Measurements from ENCODE around the gene RAC2.
A peak's percentile ranks its signal among the peaks of the same experiment; 100 is the strongest.
"Not testable (repeated sequence)": the region's sequence is repeated elsewhere in the genome, so short reads cannot be mapped to it uniquely, and the experiment has no call there.

The RAC2 gene

DNA sequence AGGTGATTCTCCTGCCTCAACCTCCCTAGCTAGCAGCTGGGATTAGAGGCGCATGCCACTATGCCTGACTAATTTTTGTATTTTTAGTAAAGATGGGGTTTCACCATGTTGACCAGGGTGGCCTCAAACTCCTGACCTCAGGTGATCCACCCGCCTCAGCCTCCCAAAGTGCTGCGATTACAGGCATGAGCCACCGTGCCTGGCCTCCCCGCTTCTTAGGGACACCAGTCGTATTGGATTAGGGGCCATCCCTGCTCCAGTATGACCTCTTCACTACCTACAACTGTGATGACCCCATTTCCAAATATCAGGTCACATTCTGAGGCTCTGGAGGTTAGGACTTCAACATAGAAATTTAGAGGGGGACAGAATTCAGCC is 42.6 kb downstream of the RAC2 start:
- not testable (repeated sequence) for DNase-seq

DNA sequence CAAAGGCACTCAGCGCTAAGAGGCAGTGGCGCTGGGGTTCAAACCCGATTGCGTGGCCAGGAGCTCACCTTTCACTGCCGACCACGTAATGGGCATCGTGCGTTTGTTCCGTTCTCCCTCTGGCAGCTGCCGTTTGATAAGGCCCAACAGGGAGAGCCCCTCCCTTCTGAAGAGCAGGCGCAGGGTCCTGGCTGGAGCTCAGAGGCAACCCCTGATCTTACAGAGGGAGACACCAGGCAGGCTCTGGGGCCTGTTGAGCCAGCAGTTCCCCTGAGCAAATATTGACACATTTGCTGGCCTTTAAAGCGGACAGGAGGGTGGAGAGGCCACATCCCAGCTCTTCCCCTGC is 44.3 kb downstream of the RAC2 start:
- DNase-seq: no peak

DNA sequence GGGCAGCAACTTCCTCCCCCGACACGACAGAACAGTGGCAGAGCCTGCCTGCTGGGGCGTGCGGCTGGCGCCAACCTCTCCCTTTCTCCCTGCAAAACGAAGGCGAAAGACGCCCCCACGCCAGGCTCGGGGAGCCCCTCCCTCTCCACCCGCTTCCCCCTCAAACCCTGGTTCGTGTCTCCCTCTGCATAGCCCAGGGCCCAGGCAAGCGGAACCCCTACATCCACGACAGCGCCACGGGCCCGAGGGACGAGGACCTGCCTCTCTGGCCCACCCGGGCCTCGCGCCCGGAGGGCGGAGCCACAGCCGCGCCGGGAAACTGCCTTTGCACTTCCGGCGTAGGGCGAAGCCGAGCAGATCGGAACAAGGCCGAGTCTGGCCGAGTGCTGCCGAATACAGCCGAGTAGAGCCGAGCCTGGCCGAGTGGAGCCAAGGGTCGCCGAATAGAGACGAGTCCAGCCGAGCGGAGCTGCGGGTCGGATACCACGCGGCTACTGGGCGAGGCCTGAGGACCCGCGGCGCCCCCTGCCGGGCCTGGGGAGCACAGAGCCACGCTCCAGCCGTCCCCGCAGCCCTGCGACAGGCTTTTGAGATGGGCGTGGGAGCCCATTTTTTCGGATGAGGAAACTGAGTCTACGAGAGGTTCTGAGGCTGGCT is 44.8 kb downstream of the RAC2 start:
- DNase-seq: peak; percentile 70

DNA sequence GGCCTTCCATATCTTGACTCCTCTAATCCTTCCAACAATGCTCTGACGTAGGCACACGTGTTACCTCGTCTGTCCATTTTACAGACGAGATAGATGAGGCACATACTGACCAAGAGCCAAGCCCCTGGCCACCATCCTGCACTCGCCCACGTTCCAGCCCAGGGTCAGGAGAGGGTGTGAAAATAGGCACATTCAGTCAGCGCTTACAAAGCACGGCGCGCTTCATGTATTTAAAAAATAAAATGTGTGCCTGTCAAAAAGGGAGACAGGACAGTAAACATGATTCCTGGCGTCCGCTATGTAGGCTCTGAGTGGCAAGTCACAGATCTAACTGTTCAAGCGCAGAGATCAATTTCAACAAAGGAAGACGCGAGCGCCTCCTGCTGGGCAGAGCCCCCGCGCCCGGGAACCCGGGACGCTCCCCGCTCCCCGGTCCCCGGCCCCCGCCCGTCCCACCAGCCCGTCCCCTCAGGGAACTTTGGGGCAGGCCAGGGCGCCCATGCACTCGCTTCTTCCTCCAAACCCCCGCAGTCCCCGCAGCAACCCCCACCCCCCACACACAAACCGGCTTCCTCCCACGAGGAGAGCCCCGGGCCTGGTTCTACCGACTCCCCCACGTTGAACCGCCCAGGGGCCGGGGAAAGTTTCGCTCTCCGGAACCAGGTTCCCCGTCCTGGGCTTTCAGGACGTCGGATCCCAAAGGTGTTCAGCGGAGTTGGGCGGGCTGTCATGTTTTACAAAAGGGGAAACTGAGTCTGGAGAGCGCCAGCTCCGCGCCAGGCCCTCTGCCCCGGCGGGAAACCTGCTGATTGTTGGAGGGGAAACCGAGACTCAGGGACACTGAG is 45.6 kb downstream of the RAC2 start:
- DNase-seq: no peak

DNA sequence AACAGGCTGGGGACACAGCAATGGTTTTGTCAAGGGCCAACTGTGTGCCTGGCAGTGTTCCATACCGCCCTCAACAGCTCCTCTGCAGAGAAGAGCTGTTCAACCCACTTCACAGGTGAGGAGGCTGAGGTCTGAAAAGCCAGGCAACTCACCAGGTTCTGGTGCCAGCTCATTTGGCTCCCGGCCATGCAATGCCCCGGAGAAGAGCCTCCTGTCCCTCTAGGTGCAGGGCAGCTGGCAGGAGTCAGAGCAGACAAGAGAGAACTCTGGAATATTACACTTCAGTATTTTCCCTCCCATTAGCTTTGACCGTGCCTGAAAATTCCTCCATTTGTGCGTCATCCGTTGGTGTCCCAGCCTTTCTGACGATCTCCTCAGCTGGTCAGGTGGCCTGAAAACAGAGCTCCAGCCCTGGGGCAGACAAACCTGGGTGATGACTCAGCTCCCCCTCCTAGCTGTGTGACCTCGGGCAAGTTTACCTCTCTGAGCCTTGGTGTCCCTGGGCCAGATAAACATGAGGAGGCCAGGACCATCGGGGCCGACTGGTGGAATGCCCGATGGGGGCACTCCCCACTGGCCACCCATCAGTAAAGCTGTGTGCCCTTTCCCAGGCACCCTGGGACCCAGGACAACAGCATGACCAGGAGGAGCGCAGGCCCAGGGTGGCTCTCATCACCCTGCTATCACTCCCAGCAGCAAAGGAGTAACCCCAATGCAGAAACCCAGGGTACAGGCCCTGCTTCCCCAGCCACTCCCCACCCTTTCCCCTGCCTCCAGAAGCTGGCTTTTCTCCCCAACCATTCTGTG is 46.4 kb downstream of the RAC2 start:
- no peak for DNase-seq

DNA sequence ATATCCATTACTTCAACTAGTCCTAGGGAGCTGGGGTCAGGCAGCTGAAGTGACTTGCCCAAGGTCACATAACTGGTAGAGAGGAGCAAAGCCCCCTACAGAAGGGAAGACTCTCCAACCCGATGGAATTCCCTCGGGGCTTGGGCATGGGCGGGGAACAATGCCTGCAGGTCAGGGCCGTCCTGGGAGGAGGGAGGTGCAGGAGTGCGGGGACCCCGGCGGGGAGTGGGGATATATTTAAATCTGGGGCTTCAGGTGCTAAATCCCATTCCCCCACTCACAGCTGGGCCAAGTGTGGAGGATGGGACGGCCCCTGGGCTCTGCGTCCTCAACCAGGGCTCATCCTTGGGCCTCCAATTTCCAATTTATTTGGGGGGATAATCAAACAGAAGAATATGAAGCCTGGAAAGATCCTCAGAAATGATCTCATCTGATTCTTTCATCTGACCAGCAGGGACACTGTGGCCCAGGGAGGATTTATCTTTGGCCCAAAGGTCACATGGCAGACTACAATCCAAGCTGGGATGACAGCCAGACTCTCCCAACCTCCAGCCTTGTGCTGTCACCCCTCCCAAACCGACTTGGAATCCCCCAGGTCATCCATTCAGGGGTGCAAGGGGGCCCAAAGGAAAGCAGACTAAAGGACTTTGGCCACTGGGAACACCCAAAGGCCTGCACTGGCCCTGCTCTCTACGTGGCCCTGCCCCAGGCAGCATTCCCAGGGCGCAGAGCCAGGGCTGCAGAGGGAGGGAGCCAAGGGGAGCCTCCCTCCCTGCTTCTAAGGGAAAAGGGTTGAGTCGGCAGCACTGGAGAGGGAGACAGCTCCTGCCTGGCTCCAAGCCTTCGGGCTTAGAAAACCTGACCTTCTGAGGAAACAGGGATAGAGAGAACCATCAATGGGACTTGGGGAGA is 47.3 kb downstream of the RAC2 start:
- no peak for DNase-seq

DNA sequence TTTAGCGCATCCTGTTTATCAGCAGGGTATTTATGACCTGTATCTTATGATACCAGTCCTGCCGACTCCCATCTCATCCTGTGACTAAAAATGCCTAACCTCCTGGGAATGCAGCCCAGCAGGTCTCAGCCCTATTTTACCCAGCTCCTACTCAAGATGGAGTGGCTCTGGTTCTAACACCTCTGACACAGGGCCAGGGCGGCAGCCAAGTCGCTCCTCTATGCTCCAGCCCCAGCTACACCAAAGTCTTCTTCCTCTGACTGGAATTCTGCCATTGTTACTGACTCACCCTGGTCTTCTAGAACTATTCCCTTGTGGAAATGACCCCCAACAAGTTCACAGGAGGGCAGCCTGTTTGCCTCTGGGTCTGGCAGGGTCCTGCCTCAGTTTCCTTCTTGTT is 48.1 kb downstream of the RAC2 start:
- DNase-seq: no peak

DNA sequence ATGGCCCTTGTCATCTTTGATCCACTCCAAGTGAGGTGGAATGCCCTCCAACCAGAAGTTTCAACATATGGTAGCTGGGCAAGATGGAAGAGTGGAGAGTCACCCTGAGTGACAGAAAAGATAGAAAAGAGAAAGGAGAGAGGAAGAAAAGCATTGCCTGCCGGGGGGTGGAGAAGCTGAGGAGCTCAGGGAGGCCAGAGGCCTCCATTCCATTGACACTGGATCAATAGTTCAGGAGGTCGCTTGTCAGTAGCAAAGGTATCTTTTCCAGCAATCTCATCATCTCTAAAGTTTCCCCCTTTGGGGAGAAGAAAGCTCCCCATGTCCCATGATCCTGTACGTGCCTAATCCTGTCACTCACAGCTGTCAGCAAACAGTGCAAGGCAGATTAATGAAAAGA is 49.3 kb downstream of the RAC2 start:
- no peak for DNase-seq

DNA sequence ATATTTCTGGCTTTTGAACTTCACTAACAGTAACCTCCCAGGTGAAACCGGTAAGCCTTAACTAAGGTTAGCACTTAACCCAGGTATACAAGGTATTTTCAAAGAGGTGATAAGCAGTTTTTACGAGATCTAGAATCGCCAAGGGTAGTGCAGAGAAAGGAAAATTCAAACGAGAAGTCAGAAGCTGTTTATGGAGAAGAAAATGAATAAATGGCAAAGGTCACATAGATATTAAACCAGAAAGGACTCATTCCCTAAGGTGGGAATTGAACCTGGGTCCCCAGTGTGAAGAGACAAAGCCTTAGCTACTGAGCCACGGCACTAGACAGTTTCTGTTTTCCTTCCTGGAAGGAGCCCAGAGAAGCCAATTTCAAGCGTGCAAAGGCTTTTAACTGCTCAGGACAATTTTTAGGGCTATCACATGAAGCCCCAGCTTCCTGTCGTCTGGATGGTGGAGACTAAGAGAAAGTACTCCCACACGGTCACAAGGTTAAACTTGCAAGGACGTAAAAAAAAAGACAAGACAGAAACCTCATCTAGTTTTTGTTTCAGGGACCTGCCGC is 50.4 kb downstream of the RAC2 start:
- DNase-seq: no peak

DNA sequence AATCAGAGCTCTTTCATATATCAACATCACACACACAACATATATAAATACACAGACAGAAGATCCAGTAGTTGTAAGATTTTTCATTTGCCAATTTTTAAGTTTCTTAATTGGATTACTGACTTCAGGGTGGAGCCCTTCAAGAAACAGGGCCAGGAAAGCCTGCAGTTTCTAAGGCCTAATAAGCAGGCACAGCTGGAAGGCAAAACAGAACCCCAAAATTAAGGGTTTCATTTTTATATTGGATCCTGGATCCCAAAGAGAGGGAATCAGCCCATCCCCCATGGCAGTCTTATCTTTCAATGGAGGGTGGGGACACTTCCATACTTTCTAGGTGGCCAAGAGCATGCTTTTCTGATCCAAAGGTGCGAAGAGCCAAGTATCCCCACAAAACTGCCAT is 51.3 kb downstream of the RAC2 start:
- DNase-seq: no peak

DNA sequence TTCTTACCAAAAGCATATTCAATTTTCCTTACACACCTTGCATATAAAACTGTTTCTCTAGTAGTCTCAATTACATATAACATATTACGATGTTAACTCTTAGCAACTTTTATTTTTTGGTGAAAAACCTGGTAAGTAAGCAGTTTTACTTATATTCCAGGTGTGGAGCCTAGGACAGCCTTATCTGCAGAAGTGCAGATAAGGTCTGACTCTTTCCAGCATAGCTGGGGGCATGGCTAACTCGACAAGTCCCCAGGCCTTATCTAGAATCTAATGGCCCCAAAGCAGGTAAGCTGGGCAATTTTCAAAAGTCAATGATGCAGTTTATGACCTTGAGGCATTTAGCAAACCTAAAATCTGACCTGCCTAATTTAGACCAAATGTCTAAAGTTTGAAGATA is 51.9 kb downstream of the RAC2 start:
- no peak for DNase-seq

DNA sequence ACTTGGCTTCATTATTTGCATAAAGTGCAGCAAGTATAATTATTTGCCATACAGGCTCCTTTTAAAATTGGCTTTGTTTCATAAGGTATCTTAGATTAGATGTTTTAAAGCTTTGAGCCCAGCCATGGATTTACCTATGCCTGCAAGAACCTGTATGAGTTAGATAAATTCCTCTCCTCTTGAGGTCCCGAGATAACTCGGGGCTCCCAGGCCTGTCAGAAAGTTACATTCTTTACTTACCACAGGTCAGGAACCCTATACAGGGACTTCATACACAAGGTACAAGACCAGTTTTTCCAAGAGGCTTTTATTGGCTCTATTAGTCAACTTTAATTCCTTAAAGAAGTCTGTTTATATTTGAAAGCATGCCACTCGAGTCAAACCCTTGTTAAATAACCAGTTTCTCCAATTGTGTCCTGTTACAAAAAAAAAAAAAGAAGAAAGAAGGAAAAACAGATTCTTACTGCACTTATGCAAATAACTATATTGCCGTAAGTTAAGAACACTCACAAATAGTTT is 53.7 kb downstream of the RAC2 start:
- DNase-seq: no peak

DNA sequence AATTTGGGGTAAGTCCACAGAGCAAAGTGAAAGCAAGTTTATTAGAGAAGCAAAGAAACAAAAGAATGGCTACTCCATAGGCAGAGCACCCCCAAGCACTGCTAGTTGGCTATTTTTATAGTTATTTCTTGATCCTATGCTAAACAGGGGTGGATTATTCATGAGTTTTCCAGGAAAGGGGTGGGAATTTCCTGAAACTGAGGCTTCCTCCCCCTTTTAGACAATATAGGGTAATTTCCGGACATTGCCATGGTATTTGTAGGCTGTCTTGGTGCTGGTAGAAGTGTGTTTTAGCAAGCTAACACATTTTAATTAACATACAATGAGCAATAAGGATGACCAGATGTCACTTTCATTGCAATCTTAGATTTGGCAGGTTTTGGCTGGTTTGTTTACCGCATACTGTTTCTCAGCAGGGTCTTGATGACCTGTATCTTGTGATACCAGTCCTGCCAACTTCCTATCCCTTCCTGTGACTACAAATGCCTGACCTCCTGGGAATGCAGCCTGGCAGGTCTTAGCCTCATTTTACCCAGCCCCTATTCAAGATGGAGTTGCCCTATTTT is 55.1 kb downstream of the RAC2 start:
- no peak for DNase-seq

DNA sequence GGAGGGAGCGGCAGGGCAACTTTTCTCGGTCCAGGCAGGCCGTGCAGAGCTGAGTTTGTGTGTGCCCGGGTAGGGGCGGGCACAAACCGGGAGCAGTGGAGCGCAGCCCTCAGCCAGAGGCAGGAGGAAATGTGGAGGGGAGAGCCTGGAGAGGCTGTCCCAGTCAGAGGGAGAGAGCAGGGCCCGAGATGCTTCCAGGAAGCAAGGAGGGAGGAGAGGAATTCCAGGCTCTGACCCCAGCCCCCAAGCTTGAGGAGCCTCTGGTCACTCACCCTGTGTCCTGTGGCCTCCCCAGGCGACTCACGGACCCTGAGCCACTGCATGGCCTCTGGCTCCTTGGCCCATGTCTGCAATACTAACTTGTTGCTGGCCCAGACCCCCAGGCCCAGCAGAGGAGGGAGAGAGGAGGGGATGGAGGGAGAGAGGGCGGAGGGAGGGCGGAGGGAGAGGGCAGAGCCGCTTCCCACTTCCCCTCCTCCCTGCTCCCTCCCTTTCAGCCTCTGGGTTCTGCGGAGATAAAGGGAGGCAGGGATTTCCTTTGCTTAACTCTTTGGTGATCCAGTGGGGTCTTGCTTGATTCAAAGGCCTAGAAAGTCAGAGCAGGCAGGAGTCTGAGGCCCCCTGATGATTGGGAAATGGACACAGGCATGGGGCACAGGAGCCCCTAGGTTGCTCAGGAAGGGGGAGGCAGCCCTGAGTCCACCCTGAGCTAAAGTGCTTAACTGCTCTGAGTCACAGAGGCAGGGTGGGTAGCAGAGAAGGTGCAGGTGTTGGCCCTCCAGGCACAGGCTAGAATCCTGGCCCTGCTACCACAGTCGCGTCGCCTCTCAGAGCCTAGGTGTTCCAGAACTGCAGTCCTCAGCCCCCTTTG is 55.9 kb downstream of the RAC2 start, which contains the start of gene C1QTNF6:
Gene C1QTNF6, minus strand, starts transcription at position 357 of the 871 bp plus-strand sequence. Its CDS starts 34 bp downstream, at position 323.
- DNase-seq: no peak

DNA sequence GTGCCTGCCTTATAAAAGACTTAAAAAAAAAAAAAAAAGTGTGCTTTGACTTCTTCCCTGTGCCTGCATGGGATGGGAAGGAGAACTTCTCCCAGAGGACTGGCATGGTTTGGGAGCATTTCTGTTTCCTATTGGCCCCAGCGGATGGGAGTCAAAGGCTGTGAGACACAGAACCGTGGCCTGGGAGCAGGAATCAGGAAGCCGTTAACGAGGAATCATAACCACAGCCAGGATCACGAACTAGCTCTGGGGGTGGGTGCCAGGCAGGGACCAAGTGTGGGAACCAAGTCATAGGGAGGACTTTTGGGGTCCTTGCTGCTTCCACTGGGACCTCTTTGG is 56.5 kb downstream of the RAC2 start:
- DNase-seq: no peak

DNA sequence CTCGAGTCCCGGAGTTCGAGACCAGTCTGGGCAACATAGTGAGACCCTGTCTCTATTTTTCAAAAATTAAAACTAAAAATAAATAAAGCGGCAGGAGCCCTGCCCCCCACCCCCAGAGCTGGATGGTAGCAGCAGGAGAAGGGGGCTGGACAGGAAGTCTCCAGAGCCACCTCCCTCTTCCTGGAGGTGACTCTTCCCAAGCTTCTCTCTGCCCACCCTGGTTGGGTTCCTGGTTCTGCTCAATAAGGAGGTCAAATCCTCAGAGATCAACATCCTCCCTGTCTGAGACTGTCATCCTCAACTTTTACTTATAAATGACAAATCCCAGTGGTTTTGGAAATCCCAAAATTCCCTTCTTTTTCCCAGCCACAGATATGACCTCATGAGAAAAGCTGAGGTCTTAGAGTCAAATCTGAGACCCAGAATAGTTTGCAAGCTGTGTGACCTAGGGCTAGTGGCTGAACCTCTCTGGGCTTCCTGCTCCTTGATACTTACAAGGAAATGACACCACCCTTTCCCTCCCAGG is 57.0 kb downstream of the RAC2 start:
- no peak for DNase-seq

DNA sequence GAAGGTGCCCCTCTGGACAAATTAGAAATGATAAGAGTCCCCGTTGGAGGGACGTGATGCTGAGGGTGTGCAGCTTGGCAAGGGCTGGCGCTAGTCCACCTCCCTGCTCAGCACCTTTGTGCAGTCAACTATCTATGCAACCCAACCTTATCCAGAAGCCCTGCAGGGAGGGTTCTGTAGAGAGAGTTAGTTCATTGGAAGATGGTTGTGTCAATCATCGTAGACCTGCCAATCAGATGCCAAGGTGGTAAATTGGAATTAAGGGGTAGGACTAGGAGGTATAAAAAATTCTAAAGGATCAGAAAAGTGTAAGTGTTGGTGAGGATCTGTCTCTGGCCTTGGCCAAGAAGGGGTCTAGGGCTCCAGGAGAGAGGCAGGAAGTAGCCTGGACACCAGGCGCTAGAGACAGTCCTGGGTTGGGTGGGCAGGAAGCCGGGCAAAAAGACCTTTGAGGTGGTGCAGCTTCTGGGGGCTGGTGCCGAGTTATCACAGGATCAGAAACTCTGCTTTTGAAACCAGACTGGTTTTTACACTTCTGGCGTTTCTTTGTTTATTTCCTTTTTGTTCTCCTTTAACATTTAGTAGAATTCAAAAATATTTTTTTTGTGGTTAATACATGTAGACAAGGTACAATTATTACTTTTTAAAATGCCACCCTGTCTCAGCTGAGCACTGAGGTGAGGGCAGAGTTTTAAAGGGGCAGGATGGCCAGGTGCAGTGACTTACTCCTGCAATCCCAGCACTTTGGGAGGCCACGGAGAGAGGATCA is 57.7 kb downstream of the RAC2 start:
- DNase-seq: no peak

DNA sequence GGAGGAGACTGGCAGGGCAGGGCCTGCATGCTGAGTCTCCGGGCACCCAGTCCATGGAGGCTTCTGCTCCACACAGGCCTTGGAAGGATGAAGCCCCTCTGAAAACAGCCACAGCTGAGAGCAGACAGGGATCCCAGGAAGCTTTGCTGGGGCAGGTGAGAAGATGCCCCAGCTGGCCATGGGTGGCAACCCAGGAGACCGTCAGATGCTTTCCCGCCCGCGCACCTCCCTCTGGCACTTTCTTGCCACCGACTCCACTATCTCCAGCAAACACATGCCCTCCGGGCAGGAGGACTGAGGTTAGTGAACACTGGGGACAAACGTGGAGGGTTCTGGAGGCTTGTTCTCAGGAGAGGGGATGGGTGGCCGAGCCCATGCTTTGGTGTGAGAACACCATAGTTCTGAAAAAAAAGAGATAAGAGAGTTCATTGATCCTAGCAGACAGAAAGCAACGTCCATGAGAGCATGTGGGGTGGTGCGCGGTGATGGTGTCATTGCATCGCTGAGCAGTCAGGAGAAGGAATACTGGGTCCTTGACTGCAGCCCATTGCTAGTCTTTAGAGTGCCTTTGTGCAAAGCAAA is 58.3 kb downstream of the RAC2 start:
- DNase-seq: no peak

DNA sequence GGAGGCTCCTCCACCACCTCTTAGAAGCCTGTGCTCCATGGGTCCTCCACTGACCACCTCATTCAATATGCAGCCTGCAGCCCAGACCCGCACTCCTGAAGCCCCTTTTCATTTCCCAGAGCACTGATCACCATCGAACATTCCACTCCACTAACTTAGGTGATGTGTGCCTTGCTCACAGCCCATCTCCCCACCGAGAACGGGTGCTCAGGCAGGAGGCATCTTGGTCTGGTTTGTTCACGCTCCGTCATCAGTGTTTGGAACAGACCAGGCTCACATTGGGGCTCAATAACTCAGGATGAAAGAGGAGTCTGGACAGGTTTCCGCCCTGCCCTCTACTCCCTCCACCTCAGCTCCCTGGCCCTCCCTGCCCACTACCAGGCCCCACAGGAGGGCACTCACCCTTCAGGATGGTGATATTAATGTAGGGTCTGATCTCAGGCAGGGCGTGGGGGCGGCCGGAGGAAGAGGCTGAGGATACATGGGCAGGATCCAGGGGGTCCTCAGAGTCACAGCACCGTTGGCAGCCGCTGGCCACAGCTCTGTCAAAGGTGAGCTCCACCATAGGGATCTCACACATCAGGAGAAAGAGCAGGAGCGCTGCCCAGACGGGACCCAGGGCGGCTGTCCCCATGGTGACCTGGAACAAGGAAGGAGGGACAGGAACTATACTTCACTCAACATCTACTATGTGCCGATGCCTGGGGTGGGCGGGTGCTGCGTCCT is 59.1 kb downstream of the RAC2 start:
- DNase-seq: no peak

Measured in NCI-H1417 treated with DMSO at 0.1 percent for 48 hours (cell line).